OCI-LY1 (cell line): ENCODE measurements around the gene ITSN1.

ENCODE experiments used
- CTCF ChIP-seq: fragments of 200-600 bp; sonication (generic), shearing (Covaris generic); IDR thresholded peaks from 2 replicates; pipeline ENCODE4 v1.5.1; 2017; ENCODE audit warnings: mild to moderate bottlenecking, antibody characterized with exemption, low read length, moderate library complexity, mixed read lengths
- EZH2 ChIP-seq: fragments of 200-600 bp; sonication (generic), shearing (Covaris generic); IDR thresholded peaks from 2 replicates; pipeline ENCODE4 v1.8.0; 2017; ENCODE audit warnings: borderline replicate concordance, mixed run types, mild to moderate bottlenecking, antibody characterized with exemption, low read length, moderate library complexity, mixed read lengths

DNA sequence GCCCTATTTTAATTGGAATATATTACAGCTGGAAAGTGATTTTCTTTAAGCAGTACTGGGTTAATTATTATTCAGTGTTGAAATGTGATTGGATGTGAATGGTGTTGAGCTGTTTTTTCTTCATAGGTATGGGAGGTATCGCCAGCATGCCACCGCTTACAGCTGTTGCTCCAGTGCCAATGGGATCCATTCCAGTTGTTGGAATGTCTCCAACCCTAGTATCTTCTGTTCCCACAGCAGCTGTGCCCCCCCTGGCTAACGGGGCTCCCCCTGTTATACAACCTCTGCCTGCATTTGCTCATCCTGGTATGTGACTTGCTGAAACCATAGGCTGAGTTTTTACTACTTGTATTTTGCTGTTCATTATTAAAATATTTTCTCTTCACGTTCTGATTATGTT lies 107.7 kb downstream of the ITSN1 start:
- TF ChIP-seq CTCF: no peak
- TF ChIP-seq EZH2: no peak
